HepG2 (cell line): ENCODE results near the gene THOC1. TPM values are rescaled to one million over a fixed set of nuclear protein-coding genes. Genes with fewer than 3 reads are reported as not detected.

Experiments
- ATAC-seq: fragments of 200-7000 bp; cut with Tn5 transposase; 3 replicates; pipeline ENCODE4 v1.9.1; 2020; ENCODE audit warnings: mild to moderate bottlenecking, moderate library complexity
- BruUV-seq: library from RNA; stranded (reverse); fragments of 400-500 nt; replicated peaks from 2 replicates; lab custom pipeline; 2021; lab: Mats Ljungman, UMichigan
- CTCF ChIA-PET: fragments of 300-600 bp; formaldehyde crosslinking; extraction: SDS; loops from one replicate; lab custom pipeline; 2021; ENCODE audit warnings: low total read pairs, inconsistent platforms, low intra/inter-chr PET ratio; lab: Yijun Ruan, JAX
- POLR2A ChIA-PET: fragments of 350-600 bp; sonication (Branson Sonifier 250); formaldehyde crosslinking; loops from one replicate; lab custom pipeline; 2020; ENCODE audit warnings: antibody characterized with exemption, inconsistent platforms; lab: Yijun Ruan, JAX
- DNase-seq: peaks from one replicate; pipeline ENCODE4 v3.0.0-alpha.2; 2015; ENCODE audit warnings: low spot score
- FAIRE-seq: peaks from 3 replicates; lab custom pipeline; 2011; peaks lifted over from hg19 to GRCh38; lab: Jason Lieb, UNC
- H2AFZ ChIP-seq: one replicate; pipeline ENCODE4 v1.6.1; 2011; ENCODE audit warnings: low read length, inconsistent platforms
- H3K27ac ChIP-seq: fragments of 300-600 bp; 3 replicates; pipeline ENCODE4 v1.8.0; 2011; ENCODE audit warnings: mixed run types, mild to moderate bottlenecking, mixed read lengths, low read length, inconsistent platforms; ENCODE audit not compliant: insufficient read depth; ENCODE audit errors: extremely low read length
- H3K27me3 ChIP-seq, 2 experiments: fragments of 200-600 bp in 1 of 2; 2 replicates in 1 of 2; 3 replicates in 1 of 2; pipeline versions ENCODE4 v1.6.0 to v1.8.0; 2011; ENCODE audit warnings: low read length in 2 of 2, mild to moderate bottlenecking in 2 of 2, moderate library complexity in 2 of 2, inconsistent platforms in 1 of 2; ENCODE audit not compliant: insufficient read depth in 2 of 2, control insufficient read depth in 1 of 2
- H3K36me3 ChIP-seq, 2 experiments: fragments of 200-600 bp in 1 of 2; replicated peaks in 1 of 2; 2 replicates in 1 of 2; 3 replicates in 1 of 2; pipeline versions ENCODE4 v1.5.1 to v1.8.0; 2011; ENCODE audit warnings: low read length in 2 of 2, inconsistent platforms in 1 of 2; ENCODE audit not compliant: insufficient read depth in 2 of 2, control insufficient read depth in 1 of 2
- H3K4me1 ChIP-seq: 2 replicates; pipeline ENCODE4 v1.5.1; 2012; ENCODE audit warnings: low read length, inconsistent platforms; ENCODE audit not compliant: insufficient read depth
- H3K4me2 ChIP-seq: 2 replicates; pipeline ENCODE4 v1.6.0; 2011; ENCODE audit warnings: low read depth, low read length, inconsistent platforms
- H3K4me3 ChIP-seq, 3 experiments: fragments of 200-600 bp in 1 of 3; sonication (generic), shearing (Covaris generic) in 1 of 3; replicated peaks in 1 of 3; 2 replicates each; pipeline ENCODE4 v1.5.1; 2011 to 2016; ENCODE audit warnings: low read length in 3 of 3, inconsistent platforms in 2 of 3, low read depth in 2 of 3, mild to moderate bottlenecking in 2 of 3, control low read depth in 1 of 3, mixed read lengths in 1 of 3; ENCODE audit not compliant: insufficient read depth in 1 of 3
- H3K79me2 ChIP-seq: one replicate; pipeline ENCODE4 v1.6.1; 2011; ENCODE audit warnings: low read length, inconsistent platforms; ENCODE audit not compliant: insufficient read depth
- H3K9ac ChIP-seq: 2 replicates; pipeline ENCODE4 v1.6.0; 2011; ENCODE audit warnings: mild to moderate bottlenecking, low read depth, low read length, inconsistent platforms; ENCODE audit not compliant: insufficient read depth
- H3K9me3 ChIP-seq: 2 replicates; pipeline ENCODE4 v1.5.1; 2012; ENCODE audit warnings: mild to moderate bottlenecking, low read length
- H4K20me1 ChIP-seq: 2 replicates; pipeline ENCODE4 v1.6.0; 2011; ENCODE audit warnings: inconsistent platforms, mild to moderate bottlenecking, low read length, moderate library complexity; ENCODE audit not compliant: insufficient read depth
- FLYWCH1 ChIP-seq: sonication (generic); formaldehyde crosslinking; IDR thresholded peaks from 2 replicates; pipeline ENCODE4 v1.8.1; 2023; ENCODE audit warnings: mild to moderate bottlenecking, missing genetic modification reagents
- HIVEP1 ChIP-seq: sonication (generic); formaldehyde crosslinking; IDR thresholded peaks from 2 replicates; pipeline ENCODE4 v1.4.0; 2020; ENCODE audit warnings: mild to moderate bottlenecking, missing genetic modification reagents
- SRF ChIP-seq: IDR thresholded peaks from 2 replicates; pipeline ENCODE4 v1.6.1; 2011; ENCODE audit warnings: mild to moderate bottlenecking, low read depth, low read length, moderate library complexity
- YEATS4 ChIP-seq: sonication (generic); formaldehyde crosslinking; IDR thresholded peaks from 2 replicates; pipeline ENCODE4 v1.4.0; 2020; ENCODE audit warnings: missing genetic modification reagents, borderline replicate concordance
- ZFYVE20 ChIP-seq: sonication (generic); formaldehyde crosslinking; IDR thresholded peaks from 2 replicates; pipeline ENCODE4 v1.8.0; 2023; ENCODE audit warnings: low read depth, mild to moderate bottlenecking, moderate library complexity, missing genetic modification reagents, borderline replicate concordance
- ZNF614 ChIP-seq: IDR thresholded peaks from 2 replicates; pipeline ENCODE4 v1.6.1; 2018; ENCODE audit warnings: missing biosample characterization, missing genetic modification reagents, inconsistent platforms, borderline replicate concordance
- WGBS: methylation state at CpG from one replicate; pipeline ENCODE4 v1.1.6; 2017; ENCODE audit warnings: low lambda C conversion rate; 5-methylcytosine and 5-hydroxymethylcytosine counted together
- in situ Hi-C: cut with HindIII; loops from 2 replicates; pipeline ENCODE4 v1.10.0; 2017; ENCODE audit warnings: low pct_unique_long_range_greater_than_20kb; ENCODE audit not compliant: extremely low pct_ligation_motif_present
- intact Hi-C: fragments of 100-400 bp; cut with micrococcal nuclease; formaldehyde crosslinking; loops from one replicate; pipeline ENCODE4 v1.10.0; 2022; ENCODE audit not compliant: unreplicated experiment
- polyA plus RNA-seq, 8 experiments: library from polyadenylated mRNA; depleted of rRNA in 3 of 8; stranded (reverse) in 7 of 8; unstranded in 1 of 8; fragments of >200 nt; fragmentation: Illumina TruSeq in 4 of 8; extraction: Trizol in 4 of 8; gene quantifications; 2 replicates each; pipeline versions ENCODE4 v1.2.1 to v1.2.3, GENCODE V29; 2011 to 2016; ENCODE audit warnings: low read depth in 4 of 8, missing spikeins in 1 of 8, mixed read lengths in 1 of 8; ENCODE audit not compliant: insufficient read depth in 1 of 8
- total RNA-seq, 5 experiments: library from RNA; depleted of rRNA; stranded (reverse); fragments of >200 nt; fragmentation: Illumina TruSeq; extraction: Trizol; gene quantifications; 2 replicates each; pipeline ENCODE4 v1.2.3, GENCODE V29; 2016; ENCODE audit warnings: low read depth in 1 of 5
- TF ChIP-seq, protein P1 (sequence below): sonication (generic); formaldehyde crosslinking; IDR thresholded peaks from 2 replicates; pipeline ENCODE4 v1.4.0; 2020; ENCODE audit warnings: missing genetic modification reagents
- TF ChIP-seq, protein P2 (sequence below): sonication (generic); formaldehyde crosslinking; IDR thresholded peaks from 2 replicates; pipeline ENCODE4 v1.5.0; 2020; ENCODE audit warnings: mild to moderate bottlenecking, missing genetic modification reagents

Gene THOC1
- total and polyA plus RNA-seq, 2 of the 13 experiments (the other 11 are each of a cell fraction or from before 2014, with no cell fraction given), result 40.6 to 56.7 TPM

DNA sequence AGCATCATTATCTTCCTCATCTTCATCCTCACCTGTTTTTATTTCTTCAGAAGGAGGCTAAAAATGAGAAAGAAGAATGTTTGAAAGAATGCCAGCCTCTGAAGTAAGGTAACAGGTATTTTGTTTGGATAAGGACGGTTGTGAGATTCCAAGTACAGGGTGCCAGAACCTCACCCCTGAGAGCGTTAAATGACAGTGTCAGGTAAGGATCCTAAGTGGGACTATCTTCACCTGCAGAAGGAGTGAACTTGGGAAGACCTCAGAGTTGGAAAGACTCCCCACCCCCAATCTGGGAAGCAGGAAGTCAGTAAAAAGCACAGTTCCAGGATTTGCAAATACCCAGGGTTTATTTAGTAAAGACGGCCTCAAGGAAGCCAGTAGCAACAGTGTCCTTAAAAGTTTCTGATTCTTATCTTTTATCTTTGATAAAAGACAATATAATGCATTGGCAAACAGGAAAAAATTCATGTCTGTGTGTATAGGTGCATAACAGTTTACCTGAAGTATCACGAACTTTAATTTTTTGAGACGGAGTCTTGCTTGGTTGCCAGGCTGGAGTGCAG is 52.3 kb downstream of the THOC1 start (continued):
- TF ChIP-seq, protein P1, sequence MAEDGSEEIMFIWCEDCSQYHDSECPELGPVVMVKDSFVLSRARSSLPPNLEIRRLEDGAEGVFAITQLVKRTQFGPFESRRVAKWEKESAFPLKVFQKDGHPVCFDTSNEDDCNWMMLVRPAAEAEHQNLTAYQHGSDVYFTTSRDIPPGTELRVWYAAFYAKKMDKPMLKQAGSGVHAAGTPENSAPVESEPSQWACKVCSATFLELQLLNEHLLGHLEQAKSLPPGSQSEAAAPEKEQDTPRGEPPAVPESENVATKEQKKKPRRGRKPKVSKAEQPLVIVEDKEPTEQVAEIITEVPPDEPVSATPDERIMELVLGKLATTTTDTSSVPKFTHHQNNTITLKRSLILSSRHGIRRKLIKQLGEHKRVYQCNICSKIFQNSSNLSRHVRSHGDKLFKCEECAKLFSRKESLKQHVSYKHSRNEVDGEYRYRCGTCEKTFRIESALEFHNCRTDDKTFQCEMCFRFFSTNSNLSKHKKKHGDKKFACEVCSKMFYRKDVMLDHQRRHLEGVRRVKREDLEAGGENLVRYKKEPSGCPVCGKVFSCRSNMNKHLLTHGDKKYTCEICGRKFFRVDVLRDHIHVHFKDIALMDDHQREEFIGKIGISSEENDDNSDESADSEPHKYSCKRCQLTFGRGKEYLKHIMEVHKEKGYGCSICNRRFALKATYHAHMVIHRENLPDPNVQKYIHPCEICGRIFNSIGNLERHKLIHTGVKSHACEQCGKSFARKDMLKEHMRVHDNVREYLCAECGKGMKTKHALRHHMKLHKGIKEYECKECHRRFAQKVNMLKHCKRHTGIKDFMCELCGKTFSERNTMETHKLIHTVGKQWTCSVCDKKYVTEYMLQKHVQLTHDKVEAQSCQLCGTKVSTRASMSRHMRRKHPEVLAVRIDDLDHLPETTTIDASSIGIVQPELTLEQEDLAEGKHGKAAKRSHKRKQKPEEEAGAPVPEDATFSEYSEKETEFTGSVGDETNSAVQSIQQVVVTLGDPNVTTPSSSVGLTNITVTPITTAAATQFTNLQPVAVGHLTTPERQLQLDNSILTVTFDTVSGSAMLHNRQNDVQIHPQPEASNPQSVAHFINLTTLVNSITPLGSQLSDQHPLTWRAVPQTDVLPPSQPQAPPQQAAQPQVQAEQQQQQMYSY (CRISPR knock-in tag), result no peak
- TF ChIP-seq YEATS4 (CRISPR knock-in tag), result no peak
- TF ChIP-seq HIVEP1 (CRISPR knock-in tag), result no peak

DNA sequence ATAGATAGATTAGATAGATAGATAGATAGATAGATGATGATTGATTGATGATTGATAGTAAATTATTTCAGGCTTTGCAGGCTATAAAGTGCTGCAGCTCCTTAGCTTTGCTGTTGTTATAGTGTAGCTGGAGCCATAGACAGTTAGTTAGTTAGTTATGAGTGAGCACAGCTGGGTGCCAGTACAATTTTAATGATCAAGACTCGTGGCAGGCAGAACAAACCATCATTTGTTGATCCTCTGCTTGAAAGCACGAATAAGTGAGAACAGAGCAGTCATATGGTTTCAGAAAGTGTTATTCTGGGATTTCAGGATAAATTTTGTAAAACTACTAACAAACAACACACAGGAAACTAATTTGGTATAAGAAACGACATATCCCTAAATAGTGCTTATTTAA is 53.9 kb downstream of the THOC1 start:
- in situ Hi-C loops, result no loop called here
- ATAC-seq (no peak), FAIRE-seq (no peak), DNase-seq (no peak)
- no peak overlapping the region for H3K4me2 ChIP-seq
- H3K4me1 ChIP-seq, result peaks cover 12% of the 10 kb centered on the region
- H3K79me2 ChIP-seq, result no peaks in the 10 kb centered on the region
- intact Hi-C loops, result no loop called here
- no peak overlapping the region for H3K4me3 ChIP-seq
- no peak overlapping the region for H3K27ac ChIP-seq
- H4K20me1 ChIP-seq, result no peaks in the 10 kb centered on the region
- WGBS, result 96% methylated on average over 3 of the region's 3 CpGs
- no peaks in the 10 kb centered on the region for H3K27me3 ChIP-seq
- peaks cover 13 to 80% of the 10 kb centered on the region in 2 experiments for H3K36me3 ChIP-seq
- BruUV-seq, result no TSS peak
- no peaks in the 10 kb centered on the region for H3K9me3 ChIP-seq
- H2AFZ ChIP-seq, result no peak overlapping the region
- ChIA-PET POLR2A (no interaction called here), CTCF (no interaction called here)
- no peak overlapping the region for H3K9ac ChIP-seq
- TF ChIP-seq ZNF614 (CRISPR knock-in tag) (no peak), ZFYVE20 (no peak), FLYWCH1 (CRISPR knock-in tag) (no peak), SRF (no peak)
- TF ChIP-seq, protein P2, sequence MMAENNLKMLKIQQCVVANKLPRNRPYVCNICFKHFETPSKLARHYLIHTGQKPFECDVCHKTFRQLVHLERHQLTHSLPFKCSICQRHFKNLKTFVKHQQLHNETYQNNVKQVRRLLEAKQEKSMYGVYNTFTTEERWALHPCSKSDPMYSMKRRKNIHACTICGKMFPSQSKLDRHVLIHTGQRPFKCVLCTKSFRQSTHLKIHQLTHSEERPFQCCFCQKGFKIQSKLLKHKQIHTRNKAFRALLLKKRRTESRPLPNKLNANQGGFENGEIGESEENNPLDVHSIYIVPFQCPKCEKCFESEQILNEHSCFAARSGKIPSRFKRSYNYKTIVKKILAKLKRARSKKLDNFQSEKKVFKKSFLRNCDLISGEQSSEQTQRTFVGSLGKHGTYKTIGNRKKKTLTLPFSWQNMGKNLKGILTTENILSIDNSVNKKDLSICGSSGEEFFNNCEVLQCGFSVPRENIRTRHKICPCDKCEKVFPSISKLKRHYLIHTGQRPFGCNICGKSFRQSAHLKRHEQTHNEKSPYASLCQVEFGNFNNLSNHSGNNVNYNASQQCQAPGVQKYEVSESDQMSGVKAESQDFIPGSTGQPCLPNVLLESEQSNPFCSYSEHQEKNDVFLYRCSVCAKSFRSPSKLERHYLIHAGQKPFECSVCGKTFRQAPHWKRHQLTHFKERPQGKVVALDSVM (CRISPR knock-in tag), result no peak
